ENCODE measurements around the gene PSENEN.

The PSENEN gene

GRCh38 chr19:35734273-35734672 is 11.2 kb upstream of the PSENEN start:
- no peak for FAIRE-seq

- no peak for FAIRE-seq
Measured at GRCh38 chr19:35734889-35735288, 10.6 kb upstream of the PSENEN start.

GRCh38 chr19:35736913-35737886 is 8.3 kb upstream of the PSENEN start:
- no peak for FAIRE-seq

GRCh38 chr19:35738021-35738886 is 7.2 kb upstream of the PSENEN start:
- no peak for FAIRE-seq

- FAIRE-seq, result no peak
Measured at GRCh38 chr19:35738887-35739229, 6.6 kb upstream of the PSENEN start.

- FAIRE-seq, result no peak
Measured at GRCh38 chr19:35739275-35740107, 6.0 kb upstream of the PSENEN start.

- FAIRE-seq, result no peak
Measured at GRCh38 chr19:35740108-35740422, 5.4 kb upstream of the PSENEN start.

GRCh38 chr19:35740423-35741202 is 4.8 kb upstream of the PSENEN start:
- no peak for FAIRE-seq

- FAIRE-seq, result no peak
Measured at GRCh38 chr19:35741203-35741515, 4.3 kb upstream of the PSENEN start.

- no peak for FAIRE-seq
Measured at GRCh38 chr19:35742121-35742724, 3.2 kb upstream of the PSENEN start, which contains the start of gene IGFLR1. IGFLR1 (minus strand) TSS chr19:35742452; CDS start chr19:35741180, 1,272 bp downstream.

GRCh38 chr19:35743640-35744429 is 1.6 kb upstream of the PSENEN start:
- no peak for FAIRE-seq

- FAIRE-seq, result no peak
Measured at GRCh38 chr19:35744430-35745327, 772 bp upstream of the PSENEN start.

- FAIRE-seq, result no peak
Measured at GRCh38 chr19:35746087-35746462, 624 bp downstream of the PSENEN start.

- FAIRE-seq, result no peak
Measured at GRCh38 chr19:35746531-35746930, 1.1 kb downstream of the PSENEN start.

GRCh38 chr19:35748106-35749020 is 2.9 kb downstream of the PSENEN start, which contains the start of gene LIN37:
LIN37 (plus strand) TSS chr19:35748576; CDS start chr19:35748725, 149 bp downstream.
- peak; percentile 81 for FAIRE-seq

GRCh38 chr19:35750167-35750566 is 4.7 kb downstream of the PSENEN start:
- FAIRE-seq, result no peak

- no peak for FAIRE-seq
Measured at GRCh38 chr19:35751839-35752745, 6.6 kb downstream of the PSENEN start.

All from islet of Langerhans (tissue), 1 donor.